ENCODE data around the gene SBK2.

SBK2 gene

DNA sequence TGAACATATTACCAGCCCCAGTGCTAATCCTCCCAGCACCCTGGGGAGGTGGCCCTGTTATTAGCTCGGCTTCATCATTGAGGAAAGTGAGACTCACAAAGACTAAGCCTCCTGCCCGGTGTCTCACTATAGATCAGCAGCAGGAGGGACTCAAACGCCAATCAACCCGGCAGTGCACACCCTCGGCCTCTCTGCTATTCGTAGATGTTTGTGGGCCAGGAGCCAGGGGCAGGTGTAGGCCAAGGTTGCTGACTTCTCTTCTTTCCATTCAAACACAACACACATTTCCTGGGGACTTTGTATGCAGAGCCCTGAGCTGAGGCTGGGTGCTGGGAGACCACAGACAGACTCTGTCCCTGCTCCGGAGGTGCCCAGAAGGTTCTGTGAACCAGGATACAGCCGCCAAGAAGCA lies 17.8 kb upstream of the SBK2 start:
- in situ Hi-C loops (cut with MboI; ENCODE audit: low sequenced_read_pairs), result no loop called here

DNA sequence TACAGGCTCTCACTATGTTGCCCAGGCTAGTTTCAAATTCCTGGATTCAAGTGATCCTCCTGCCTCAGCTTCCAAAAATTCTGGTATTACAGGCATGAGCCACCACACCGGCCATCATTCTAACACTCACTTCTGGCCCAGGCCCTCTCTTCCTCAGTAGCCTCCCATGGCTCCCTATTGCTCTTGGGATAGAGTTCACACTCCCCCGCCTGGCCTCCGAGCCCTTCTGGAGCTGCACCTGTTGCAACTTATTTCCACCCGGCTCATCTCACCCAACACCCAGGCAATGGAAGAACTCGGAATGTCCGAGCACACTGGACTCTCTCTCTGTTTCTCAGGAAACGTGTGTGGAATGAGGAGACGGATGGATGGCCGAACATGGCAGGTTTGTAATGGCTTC lies 17.4 kb upstream of the SBK2 start:
- in situ Hi-C loops (cut with MboI; ENCODE audit: low sequenced_read_pairs), result no loop called here

DNA sequence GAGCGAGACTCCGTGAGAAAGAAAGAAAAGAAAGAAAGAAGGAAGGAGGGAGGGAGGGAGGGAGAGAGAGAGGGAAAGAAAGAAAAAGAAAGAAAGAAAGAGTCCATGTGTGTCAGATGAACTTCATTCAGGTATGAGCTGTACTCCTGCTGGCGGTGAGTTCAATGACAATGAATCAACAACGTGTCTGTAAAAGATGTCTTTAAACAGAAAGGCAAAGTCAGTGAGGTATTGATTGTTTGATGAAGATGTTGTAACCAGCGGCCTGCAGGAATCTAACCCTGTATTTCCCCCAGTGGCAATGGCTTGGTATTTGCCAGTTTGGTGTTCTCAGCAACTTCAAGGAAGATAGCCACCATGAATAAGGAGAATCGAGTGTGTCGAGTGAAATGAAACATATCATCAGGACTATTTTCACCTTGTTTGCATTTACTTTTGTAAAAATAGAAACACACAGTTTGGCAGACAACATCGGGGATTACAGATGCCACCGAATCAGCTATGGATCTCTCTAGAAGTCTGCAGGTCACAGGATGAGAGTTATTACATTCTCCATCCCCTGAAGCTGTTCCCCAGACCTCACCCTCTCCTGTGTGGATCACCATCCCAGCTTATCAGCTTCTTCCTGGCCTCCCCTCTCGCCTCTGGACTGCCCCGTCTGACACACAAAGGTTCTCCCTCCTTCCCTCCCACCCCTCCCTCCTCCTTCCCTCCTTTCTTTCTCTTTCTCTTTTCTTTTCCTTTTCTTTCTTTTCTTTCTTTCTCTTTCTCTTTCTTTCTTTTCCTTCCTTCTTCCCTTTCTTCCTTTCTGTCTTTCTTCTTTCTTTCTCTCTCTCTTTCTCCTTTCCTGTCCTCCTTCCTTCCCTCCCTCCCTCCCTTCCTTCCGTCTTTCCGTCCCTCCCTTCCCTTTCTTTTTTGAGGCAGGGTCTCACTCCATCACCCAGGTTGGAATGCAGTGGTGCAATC lies 16.6 kb upstream of the SBK2 start:
- in situ Hi-C loops (cut with MboI; ENCODE audit: low sequenced_read_pairs), result no loop called here

DNA sequence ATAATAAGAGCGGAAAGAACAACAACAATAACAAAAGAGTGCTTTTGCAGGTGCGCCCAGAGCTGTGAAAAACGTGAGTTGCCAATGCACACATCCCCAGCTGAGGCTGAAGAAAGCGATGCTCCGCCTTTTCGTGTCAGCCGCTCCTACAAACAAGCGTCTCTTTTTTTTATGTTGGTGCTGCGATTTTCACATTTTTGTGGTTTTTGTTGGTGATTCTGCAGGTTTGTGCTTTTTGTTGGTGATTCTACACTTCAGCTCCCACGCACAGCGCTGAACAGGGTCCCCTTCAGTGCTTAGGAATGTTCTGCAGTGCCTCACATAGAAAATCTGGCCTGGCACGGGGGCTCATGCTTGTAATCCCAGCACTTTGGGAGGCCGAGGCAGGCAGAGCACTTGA lies 15.7 kb upstream of the SBK2 start:
- in situ Hi-C loops (cut with MboI; ENCODE audit: low sequenced_read_pairs), result no loop called here

DNA sequence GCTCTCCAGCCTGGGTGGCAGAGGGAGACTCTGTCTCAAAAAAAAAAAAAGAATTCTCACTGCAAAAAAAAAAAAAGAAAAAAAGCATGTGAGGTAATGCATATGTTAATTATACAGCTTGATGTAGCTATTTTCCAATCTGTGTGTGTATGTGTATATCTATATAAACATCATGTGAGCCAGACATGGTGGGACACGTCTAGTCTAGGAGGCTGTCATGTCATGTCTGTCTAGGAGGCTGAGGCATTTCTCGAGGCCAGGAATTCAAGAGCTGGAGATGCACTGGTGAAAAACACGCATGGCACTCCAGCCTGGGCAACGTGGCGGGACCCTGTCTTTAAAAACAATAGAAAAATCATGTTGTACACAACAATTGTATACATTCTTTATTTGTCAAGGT lies 15.3 kb upstream of the SBK2 start:
- in situ Hi-C loops (cut with MboI; ENCODE audit: low sequenced_read_pairs), result no loop called here

DNA sequence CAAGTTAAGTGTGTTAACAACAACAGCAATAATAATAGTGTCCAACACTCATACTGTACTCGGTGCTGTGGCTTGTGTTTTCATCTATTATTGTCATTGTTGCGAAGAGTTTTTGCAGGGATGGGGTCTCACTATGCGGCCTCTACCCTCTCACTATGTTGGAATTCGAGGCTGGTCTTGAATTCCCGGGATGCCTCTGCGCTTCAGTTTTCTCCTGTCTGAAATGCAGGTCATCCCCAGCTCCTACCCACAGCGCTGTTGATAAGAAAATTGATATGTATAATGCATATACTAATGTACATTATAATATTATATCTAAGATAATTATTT lies 13.4 kb upstream of the SBK2 start:
- in situ Hi-C loops (cut with MboI; ENCODE audit: low sequenced_read_pairs), result no loop called here

DNA sequence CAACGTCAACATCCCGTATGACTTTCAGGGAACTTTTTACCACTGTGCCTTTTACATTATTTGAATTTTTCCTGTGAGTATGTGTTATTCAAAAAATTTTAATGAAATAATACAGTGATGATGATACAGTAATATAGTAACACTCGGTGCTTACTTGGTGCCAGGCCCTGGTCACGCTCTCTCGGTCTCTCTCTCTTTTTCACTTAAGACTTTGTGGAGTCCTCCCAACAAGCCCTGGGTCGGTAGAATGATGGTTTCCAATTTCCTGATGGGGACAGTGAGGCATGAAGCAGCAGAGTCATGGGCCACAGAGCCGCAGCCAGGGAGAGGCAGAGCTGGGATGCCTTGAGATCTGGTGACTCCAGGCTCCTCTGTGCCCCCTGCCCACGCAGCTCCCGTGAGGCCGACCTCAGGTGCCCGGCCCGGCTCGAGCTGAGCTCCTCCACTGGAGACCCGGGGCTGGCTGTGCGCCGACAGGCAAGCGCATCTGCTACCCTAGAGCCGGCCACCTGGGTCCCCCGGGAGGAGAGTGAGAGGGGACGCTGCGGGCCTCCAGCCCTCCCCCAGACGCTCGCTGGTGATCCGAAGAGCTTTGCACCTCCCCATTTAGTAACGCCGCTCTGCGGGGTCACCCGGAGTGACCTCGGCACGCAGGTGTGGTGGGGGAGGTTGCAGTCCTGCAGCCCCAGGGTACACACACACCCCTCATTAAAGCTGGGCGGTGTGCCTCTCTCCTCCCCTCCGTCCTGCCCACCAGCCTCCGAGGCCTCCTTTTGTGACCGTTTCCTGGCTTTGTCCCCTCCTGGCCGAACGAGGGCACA lies 12.8 kb upstream of the SBK2 start:
- in situ Hi-C loops (cut with MboI; ENCODE audit: low sequenced_read_pairs), result no loop called here

DNA sequence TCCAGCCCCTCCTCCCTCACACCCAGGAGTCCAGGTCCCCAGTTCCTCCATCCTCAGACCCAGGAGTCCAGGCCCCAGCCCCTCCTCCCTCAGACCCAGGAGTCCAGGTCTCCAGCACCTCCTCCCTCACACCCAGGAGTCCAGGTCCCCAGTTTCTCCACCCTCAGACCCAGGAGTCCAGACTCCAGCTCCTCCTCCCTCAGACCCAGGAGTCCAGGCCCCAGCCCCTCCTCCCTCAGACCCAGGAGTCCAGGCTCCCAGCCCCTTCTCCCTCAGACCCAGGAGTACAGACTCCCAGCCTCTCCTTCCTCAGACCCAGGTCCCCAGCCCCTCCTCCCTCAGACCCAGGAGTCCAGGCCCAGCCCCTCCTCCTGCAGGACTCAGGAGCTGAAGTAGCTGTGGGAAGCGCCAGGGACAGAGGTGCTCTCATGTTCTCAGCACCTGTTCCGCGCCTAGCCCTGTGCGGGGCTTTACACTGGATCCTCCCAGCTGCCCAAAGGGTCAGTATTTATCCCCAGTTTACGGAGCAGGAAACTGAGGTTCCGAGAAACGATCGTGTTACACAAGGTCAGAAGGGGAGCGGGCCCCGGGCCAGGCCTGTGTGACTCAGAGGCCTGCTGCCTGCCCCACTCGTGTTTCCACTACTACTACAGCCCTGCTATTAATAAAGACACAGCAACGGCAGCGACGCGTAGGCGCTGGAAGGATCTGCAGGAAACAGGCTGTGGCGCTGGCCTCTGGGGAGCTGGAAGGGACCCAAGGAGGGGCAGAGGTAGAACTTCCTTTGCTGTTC lies 10.1 kb upstream of the SBK2 start:
- in situ Hi-C loops (cut with MboI; ENCODE audit: low sequenced_read_pairs), result no loop called here

DNA sequence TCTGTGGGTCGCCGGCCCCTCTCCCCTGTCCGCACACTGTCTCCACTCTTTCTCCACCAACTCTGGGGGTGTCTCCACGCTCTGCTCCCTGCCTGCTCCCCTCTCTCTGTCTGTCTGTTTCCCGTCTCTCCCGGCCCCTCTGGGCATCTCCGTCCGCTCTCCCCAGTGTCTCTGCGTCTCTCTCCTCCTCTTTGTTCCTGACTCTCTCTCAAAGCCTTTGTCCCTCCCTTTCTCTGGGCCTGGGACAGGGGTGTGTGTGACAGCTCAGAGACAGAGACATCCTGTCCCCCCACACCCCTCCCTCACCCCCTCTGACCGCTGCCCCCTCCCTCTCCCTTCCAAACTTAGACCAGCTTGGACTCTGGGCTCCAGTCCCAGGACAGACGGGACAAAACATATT lies 9.1 kb upstream of the SBK2 start:
- in situ Hi-C loops (cut with MboI; ENCODE audit: low sequenced_read_pairs), result no loop called here

DNA sequence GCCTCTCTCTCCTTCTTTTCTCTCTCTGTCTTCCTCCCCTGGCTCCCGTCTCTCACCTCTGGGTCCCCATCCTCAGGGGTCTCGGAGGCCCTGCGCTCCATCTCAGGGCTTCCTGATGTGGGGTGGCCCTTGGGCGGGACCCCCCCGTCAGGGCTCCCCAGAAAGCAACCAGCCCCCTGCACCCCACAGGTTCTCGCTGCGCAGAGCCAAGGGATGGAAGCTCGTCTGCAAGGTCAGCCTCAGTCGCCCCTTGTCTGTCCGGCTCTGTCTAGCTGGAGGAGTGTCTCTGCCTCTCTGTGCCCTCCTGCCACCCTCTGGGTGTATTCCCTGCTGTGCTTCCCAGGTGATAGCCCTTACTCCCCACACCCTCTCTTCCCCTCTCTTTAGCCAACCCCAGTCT lies 8.5 kb upstream of the SBK2 start, which contains the start of gene SBK3:
TSS of gene SBK3 (minus strand) at position 101 of the 400 bp plus-strand sequence. CDS start at position 101, 0 bp downstream.
- in situ Hi-C loops (cut with MboI; ENCODE audit: low sequenced_read_pairs), result no loop called here

DNA sequence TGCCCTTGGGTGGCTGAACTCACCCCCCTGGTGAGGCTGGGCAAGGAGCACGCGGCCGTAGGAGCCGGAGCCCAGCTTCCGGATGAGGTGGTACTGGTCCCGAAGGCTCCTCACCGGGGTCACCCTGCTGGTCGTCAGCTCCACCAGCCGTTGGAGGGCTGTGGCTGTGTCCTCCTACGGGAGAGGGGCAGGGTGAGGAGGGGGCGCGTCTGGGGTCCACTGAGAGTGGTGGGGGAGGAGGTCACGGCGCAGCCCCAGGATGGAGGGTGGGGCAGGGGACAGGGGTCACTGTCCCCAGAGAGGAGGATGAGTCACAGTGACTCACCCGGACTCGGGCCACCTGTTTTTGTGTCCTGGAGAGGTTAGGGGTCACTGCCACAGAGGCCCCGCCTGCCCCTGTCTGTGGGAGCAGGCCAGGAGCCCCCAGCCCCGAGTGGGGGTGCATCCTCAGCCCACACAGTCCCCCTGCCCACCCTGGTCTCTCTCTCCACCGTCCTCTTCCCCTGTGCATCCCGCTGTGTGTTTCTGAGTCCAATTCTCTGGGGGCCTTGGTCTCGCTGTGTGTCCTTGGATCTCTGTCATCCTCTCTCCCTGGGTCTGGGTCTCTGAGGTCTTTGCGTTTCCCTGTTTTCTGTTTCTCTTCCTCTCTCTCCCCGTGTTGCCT lies 8.0 kb upstream of the SBK2 start:
- in situ Hi-C loops (cut with MboI; ENCODE audit: low sequenced_read_pairs), result no loop called here

DNA sequence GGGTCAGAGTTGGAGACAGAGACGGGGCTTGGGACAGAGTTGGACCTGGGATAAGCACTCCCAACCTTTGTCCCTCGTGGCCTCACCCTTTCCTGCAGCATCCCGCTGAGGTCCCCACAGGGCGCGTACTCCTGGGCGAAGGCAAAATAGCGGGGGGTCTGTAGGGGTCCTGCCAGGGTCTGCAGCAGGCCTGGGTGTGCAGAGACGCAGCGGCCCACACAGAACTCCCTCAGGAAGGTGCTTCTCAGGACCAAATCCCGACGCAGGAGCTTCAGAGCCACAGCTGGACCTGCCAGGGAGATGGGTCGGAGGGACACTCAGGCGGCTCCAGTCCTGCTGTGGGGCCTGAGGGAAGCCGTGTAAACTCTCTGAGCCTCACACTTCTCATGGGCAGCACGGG lies 7.1 kb upstream of the SBK2 start:
- in situ Hi-C loops (cut with MboI; ENCODE audit: low sequenced_read_pairs), result no loop called here

DNA sequence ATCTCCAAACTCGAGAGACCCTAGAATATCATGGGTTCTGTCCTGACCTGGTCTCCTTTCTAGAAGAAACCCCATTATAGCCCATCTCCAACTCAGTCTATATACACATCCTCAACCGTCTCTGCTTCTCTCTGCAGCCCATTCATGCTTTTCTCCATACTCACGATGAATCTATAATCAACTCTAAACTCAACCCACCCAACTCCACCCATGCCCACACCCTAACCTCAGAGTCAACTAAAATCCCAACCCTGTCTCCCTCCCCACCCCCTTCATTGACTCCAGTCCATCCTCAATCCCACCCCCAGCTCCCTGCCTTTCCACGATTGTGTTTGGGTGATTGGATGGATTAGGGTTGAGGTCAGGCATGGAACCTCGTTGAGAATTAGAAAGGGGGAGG lies 6.6 kb upstream of the SBK2 start:
- in situ Hi-C loops (cut with MboI; ENCODE audit: low sequenced_read_pairs), result no loop called here

DNA sequence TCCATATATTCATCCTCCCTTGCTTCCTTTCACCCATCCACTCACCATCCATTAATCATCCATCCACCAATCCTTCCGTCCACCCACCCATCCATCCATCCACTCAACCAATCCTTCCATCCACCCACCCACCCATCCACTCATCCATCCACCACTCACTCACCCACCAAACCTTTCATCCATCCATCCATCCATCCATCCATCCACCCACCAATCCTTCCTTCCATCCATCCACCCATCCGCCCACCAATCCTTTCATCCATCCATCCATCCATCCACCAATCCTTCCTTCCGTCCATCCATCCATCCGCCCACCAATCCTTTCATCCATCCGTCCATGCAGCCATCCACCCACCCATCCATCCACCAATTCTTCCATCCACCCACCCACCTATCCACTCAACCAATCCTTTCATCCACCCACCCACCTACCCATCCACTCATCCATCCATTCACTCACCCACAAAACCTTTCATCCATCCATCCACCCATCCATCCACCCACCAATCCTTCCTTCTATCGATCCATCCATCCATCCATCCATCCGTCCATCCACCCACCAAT lies 5.4 kb upstream of the SBK2 start:
- in situ Hi-C loops (cut with MboI; ENCODE audit: low sequenced_read_pairs), result no loop called here

DNA sequence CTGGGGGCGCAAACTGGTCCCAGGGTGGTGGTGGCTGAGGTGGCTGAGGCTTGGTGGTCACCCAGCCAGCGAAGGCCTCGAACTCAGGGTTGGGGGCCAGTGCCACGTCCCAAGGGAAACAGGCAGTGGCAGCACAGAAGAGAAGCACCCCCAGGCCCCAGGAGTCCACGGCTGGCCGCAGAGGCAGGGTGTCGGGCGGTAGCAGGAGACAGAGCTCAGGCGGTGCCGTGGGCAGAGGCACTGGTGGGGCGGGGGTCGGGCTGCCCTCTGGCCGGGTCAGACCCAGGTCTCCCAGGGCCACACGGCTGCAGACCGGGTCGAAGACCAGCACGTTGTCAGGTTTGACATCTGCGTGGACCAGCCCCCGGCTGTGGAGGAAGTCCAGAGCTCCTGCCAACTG lies 4.2 kb upstream of the SBK2 start:
- in situ Hi-C loops (cut with MboI; ENCODE audit: low sequenced_read_pairs), result no loop called here

DNA sequence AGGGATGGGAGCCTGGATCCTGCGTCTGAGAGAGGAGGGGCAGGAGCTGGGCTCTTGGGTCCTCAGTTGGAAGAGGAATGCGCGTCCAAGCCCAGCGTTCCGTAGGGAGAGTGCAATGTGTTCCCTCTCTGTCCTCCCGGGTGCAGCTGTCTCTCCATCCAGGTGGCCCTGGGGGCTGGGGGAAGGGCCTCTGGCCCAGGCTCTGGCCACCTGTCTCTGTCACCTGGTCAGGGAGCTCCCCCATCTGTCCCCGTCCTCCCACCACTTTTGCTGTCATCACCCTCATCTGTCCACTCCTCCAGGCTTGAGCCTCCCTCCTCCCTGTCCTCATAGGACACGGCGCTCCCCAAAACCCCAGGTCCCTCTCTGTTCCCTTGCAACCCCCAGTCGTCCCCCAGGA lies 3.7 kb upstream of the SBK2 start:
- in situ Hi-C loops (cut with MboI; ENCODE audit: low sequenced_read_pairs), result no loop called here

DNA sequence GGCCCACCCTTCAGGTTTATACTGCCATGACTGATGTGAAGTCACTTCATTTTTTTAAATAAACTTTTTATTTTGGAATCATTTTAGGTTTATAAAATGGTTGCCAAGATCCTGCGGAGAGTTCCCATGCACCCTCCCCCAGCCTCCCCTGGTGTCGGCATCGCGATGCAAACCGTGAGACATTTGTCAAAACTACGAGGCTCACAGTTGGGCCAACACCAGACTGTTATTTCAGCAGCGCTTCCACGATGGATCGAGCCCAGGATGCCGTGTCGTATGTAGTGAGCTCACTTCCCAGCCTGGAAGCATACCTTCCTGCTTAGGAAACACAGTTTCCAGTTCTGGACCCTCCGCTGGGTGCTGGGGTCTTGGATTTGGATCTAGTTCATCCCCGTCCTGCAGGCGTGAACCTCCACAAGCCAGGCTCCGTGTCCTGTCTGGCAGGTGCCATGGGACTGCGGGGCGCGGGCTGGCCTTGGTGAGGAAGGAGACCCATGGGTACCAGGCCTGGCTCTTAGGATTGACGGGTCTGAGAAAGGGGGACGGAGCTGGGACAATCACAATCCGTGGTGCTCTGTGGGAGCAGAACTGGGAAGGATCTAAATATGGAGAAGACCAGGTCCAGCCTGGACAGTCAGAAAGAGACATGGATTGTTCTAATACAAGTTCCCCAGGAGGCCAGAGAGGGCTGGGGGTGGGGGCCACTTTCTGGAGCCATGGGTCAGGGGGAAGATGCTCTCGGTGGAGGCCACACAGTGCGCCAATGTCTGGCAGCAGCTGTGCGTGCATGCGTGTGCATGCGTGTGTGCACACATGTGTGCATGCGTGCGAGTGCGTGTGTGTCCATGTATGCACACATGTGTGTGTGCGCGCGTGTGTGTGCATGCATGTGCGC lies 2.4 kb upstream of the SBK2 start:
- in situ Hi-C loops (cut with MboI; ENCODE audit: low sequenced_read_pairs), result no loop called here

DNA sequence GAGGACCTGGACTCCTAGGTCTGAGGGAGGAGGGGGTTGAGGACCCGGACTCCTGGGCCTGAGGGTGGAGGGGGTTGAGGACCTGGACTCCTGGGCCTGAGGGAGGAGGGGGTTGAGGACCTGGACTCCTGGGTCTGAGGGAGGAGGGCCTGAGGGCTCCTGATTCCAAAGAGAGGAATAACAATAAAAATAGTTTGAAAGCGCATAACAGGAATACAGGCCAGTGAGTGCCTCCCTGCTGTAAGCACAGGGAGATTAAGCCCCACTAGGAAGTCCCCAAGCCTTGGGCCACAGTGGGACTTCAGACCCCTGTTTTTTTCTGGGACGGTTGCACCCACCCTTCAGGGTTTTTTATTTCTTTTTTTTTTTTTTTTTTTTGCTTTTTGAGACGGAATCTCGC lies 1.2 kb upstream of the SBK2 start:
- in situ Hi-C loops (cut with MboI; ENCODE audit: low sequenced_read_pairs), result no loop called here

DNA sequence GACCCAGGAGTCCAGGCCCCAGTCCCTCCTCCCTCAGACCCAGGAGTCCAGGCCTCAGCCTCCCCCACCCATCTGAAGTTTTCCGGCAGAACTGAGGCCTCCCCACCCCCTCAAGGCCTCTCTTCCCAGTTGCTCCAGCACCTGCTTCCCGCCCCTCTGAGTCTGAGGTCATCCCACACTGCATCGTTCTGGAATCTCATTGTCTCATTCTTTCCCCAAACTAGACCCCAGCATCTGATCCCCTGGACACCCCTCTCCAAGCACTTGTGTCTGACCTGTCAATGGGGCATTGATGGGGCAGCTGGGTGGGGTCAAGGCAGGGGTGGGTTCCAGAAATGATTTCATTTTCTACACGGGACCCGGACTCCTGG lies 793 bp upstream of the SBK2 start:
- in situ Hi-C loops (cut with MboI; ENCODE audit: low sequenced_read_pairs), result no loop called here

DNA sequence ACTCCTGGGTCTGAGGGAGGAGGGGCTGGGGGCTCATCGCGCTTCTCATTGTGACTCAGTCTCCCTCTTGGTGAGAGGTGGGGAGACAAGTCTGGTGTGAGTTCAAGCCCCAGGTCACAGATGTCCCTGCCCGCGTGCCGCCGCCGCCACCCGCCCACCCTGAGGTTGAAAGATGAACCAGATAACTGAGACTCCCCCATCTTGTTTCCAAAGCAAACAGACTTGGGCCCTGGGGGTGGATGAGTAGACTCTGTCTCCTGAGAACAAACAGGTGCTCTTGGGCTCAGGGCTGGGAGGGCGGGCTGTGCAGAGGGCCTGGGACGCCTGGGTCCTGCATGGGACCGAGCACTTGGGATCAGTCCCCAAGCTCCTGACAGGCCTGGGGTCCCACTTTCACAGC lies 567 bp downstream of the SBK2 start:
- in situ Hi-C loops (cut with MboI; ENCODE audit: low sequenced_read_pairs), result no loop called here
